ENCODE measurements around the gene STAG2. TPM values are rescaled to one million over a fixed set of nuclear protein-coding genes. Genes with fewer than 3 reads are reported as not detected.

STAG2 gene
- total RNA-seq, 2 donors from 2014 or later: 40.9 to 52.6 TPM

GRCh38 chrX:124015721-124016120 is 54.2 kb downstream of the STAG2 start:
- H3K4me1 ChIP-seq (ENCODE audit: control insufficient read depth in 1 of 2, low read depth in 2 of 2): peaks cover 0 to 2% of the 10 kb centered on the region in 2 donors
- no peaks in the 10 kb centered on the region for H3K9me3 ChIP-seq
- ATAC-seq (ENCODE audit: insufficient number of reproducible peaks, low FRiP score, low read depth): no peak
- no peak for DNase-seq (ENCODE audit: low spot score)
- H3K27me3 ChIP-seq (replicated peaks; ENCODE audit: insufficient read depth): no peaks in the 10 kb centered on the region
- no peaks in the 10 kb centered on the region for H3K36me3 ChIP-seq
- no peak overlapping the region for H3K4me3 ChIP-seq
- H3K27ac ChIP-seq: no peak overlapping the region
- TF ChIP-seq CTCF (IDR thresholded peaks at IDR 0.05): no peak

DNA sequence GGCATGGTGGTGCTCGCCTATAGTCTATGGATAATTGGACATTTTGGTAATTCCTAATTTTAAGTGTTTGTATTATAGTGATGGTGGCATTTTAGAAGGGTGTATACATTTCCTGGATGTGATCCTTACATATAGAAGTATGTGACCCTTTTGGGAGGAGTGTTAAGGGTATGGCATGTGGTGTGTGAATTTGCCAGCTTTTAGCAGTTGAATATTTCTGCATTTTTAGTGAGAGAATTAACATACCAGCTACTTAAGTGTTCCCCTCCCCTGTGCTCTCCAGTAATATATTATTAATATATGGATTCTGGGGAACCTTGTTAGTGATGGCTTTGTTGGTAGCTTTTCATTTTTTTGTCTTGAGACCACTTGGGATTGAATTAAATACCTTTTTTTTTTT is 55.3 kb downstream of the STAG2 start:
- H3K36me3 ChIP-seq: no peaks in the 10 kb centered on the region
- ATAC-seq (ENCODE audit: insufficient number of reproducible peaks, low FRiP score, low read depth) (no peak), DNase-seq (ENCODE audit: low spot score) (no peak)
- H3K27me3 ChIP-seq (replicated peaks; ENCODE audit: insufficient read depth): no peaks in the 10 kb centered on the region
- H3K4me3 ChIP-seq: no peak overlapping the region
- H3K27ac ChIP-seq: no peak overlapping the region
- no peak for TF ChIP-seq CTCF (IDR thresholded peaks at IDR 0.05)
- H3K4me1 ChIP-seq (ENCODE audit: control insufficient read depth in 1 of 2, low read depth in 2 of 2): peaks cover 0 to 13% of the 10 kb centered on the region in 2 donors
- H3K9me3 ChIP-seq: no peaks in the 10 kb centered on the region

- TF ChIP-seq CTCF (IDR thresholded peaks at IDR 0.05): no peak
- no peak for ATAC-seq (ENCODE audit: insufficient number of reproducible peaks, low FRiP score, low read depth)
- H3K4me1 ChIP-seq (ENCODE audit: control insufficient read depth in 1 of 2, low read depth in 2 of 2): peaks cover 0 to 17% of the 10 kb centered on the region in 2 donors
Measured at GRCh38 chrX:124018023-124018422, 56.5 kb downstream of the STAG2 start.

GRCh38 chrX:124023838-124024238 is 62.3 kb downstream of the STAG2 start:
- Histone ChIP-seq H3K27me3 (replicated peaks; ENCODE audit: insufficient read depth) (no peaks in the 10 kb centered on the region), H3K27ac (no peak overlapping the region), H3K4me1 (ENCODE audit: control insufficient read depth in 1 of 2, low read depth in 2 of 2) (peaks cover 0 to 17% of the 10 kb centered on the region in 2 donors), H3K4me3 (no peak overlapping the region), H3K9me3 (no peaks in the 10 kb centered on the region), H3K36me3 (no peaks in the 10 kb centered on the region)
- ATAC-seq (ENCODE audit: insufficient number of reproducible peaks, low FRiP score, low read depth) (no peak), DNase-seq (ENCODE audit: low spot score) (no peak)
- TF ChIP-seq CTCF (IDR thresholded peaks at IDR 0.05): no peak

More at GRCh38 chrX:124018023-124018422, 56.5 kb downstream of the STAG2 start:
- Histone ChIP-seq H3K4me3 (no peak overlapping the region), H3K27ac (no peak overlapping the region), H3K9me3 (no peaks in the 10 kb centered on the region), H3K36me3 (no peaks in the 10 kb centered on the region), H3K27me3 (replicated peaks; ENCODE audit: insufficient read depth) (no peaks in the 10 kb centered on the region)
- DNase-seq (ENCODE audit: low spot score): no peak

- no peak overlapping the region for H3K4me3 ChIP-seq
- ATAC-seq (ENCODE audit: insufficient number of reproducible peaks, low FRiP score, low read depth) (no peak), DNase-seq (ENCODE audit: low spot score) (no peak)
- no peak overlapping the region for H3K27ac ChIP-seq
- H3K36me3 ChIP-seq: no peaks in the 10 kb centered on the region
- peaks cover 0 to 7% of the 10 kb centered on the region in 2 donors for H3K4me1 ChIP-seq (ENCODE audit: control insufficient read depth in 1 of 2, low read depth in 2 of 2)
- no peak for TF ChIP-seq CTCF (IDR thresholded peaks at IDR 0.05)
- no peaks in the 10 kb centered on the region for H3K9me3 ChIP-seq
- H3K27me3 ChIP-seq (replicated peaks; ENCODE audit: insufficient read depth): no peaks in the 10 kb centered on the region
Measured at GRCh38 chrX:124026529-124026928, 65.0 kb downstream of the STAG2 start.
